H9 (cell line): ENCODE data around the gene PLCXD1. TPM values are rescaled to one million over a fixed set of nuclear protein-coding genes. Genes with fewer than 3 reads are reported as not detected.

Experiments
- DNase-seq: peaks from one replicate; pipeline ENCODE4 v3.0.0-alpha.2; 2017
- H2AFZ ChIP-seq: one replicate; pipeline ENCODE4 v1.6.1; 2013; ENCODE audit warnings: mild to moderate bottlenecking, low read length, control low read depth, moderate library complexity
- H2AK5ac ChIP-seq: 2 replicates; pipeline ENCODE4 v1.6.1; 2013; ENCODE audit warnings: low read length, control low read depth, mixed read lengths; ENCODE audit not compliant: insufficient read length
- H2BK120ac ChIP-seq: one replicate; pipeline ENCODE4 v1.6.1; 2013; ENCODE audit warnings: low read depth, mild to moderate bottlenecking, low read length, control low read depth, inconsistent platforms; ENCODE audit not compliant: poor library complexity, severe bottlenecking
- H2BK12ac ChIP-seq: 2 replicates; pipeline ENCODE4 v1.6.1; 2013; ENCODE audit warnings: low read length, control low read depth, mixed read lengths, low read depth; ENCODE audit not compliant: insufficient read length
- H2BK15ac ChIP-seq: 2 replicates; pipeline ENCODE4 v1.6.1; 2013; ENCODE audit warnings: low read depth, low read length, control low read depth
- H2BK20ac ChIP-seq: one replicate; pipeline ENCODE4 v1.6.1; 2013; ENCODE audit warnings: low read depth, mild to moderate bottlenecking, low read length, control low read depth, inconsistent platforms; ENCODE audit not compliant: poor library complexity, severe bottlenecking
- H2BK5ac ChIP-seq: 2 replicates; pipeline ENCODE4 v1.6.1; 2013; ENCODE audit warnings: low read length, control low read depth, mixed read lengths; ENCODE audit not compliant: insufficient read length
- H3K14ac ChIP-seq: 2 replicates; pipeline ENCODE4 v1.6.1; 2013; ENCODE audit warnings: low read length, control low read depth; ENCODE audit not compliant: insufficient read depth
- H3K18ac ChIP-seq: 2 replicates; pipeline ENCODE4 v1.6.1; 2013; ENCODE audit warnings: low read depth, mild to moderate bottlenecking, mixed read lengths, low read length, control low read depth; ENCODE audit not compliant: insufficient read length
- H3K23ac ChIP-seq: 2 replicates; pipeline ENCODE4 v1.6.1; 2013; ENCODE audit warnings: low read length, control low read depth, mixed read lengths, low read depth; ENCODE audit not compliant: insufficient read length
- H3K23me2 ChIP-seq: 2 replicates; pipeline ENCODE4 v1.6.1; 2013; ENCODE audit warnings: low read depth, mild to moderate bottlenecking, mixed read lengths, low read length, control low read depth; ENCODE audit not compliant: insufficient read length, poor library complexity, severe bottlenecking
- H3K27ac ChIP-seq: 2 replicates; pipeline ENCODE4 v1.5.1; 2013; ENCODE audit warnings: low read length, control low read depth, mixed read lengths, low read depth; ENCODE audit not compliant: insufficient read length
- H3K27me3 ChIP-seq: 2 replicates; pipeline ENCODE4 v1.6.1; 2013; ENCODE audit warnings: low read length, control low read depth, inconsistent platforms; ENCODE audit not compliant: insufficient read depth
- H3K4ac ChIP-seq: 2 replicates; pipeline ENCODE4 v1.6.1; 2013; ENCODE audit warnings: low read depth, mild to moderate bottlenecking, control low read depth, inconsistent platforms, low read length, moderate library complexity
- H3K4me1 ChIP-seq: 2 replicates; pipeline ENCODE4 v1.6.1; 2013; ENCODE audit warnings: low read length, control low read depth, inconsistent platforms; ENCODE audit not compliant: insufficient read depth
- H3K4me2 ChIP-seq: 2 replicates; pipeline ENCODE4 v1.6.1; 2013; ENCODE audit warnings: low read length, control low read depth, mixed read lengths; ENCODE audit not compliant: insufficient read length, insufficient read depth
- H3K56ac ChIP-seq: 2 replicates; pipeline ENCODE4 v1.6.1; 2013; ENCODE audit warnings: low read depth, mild to moderate bottlenecking, mixed read lengths, low read length, control low read depth; ENCODE audit not compliant: insufficient read length
- H3K79me1 ChIP-seq: 2 replicates; pipeline ENCODE4 v1.6.1; 2013; ENCODE audit warnings: low read depth, mild to moderate bottlenecking, moderate library complexity, low read length, control low read depth, inconsistent platforms; ENCODE audit not compliant: insufficient read depth, poor library complexity, severe bottlenecking
- H3K79me2 ChIP-seq: 2 replicates; pipeline ENCODE4 v1.6.1; 2013; ENCODE audit warnings: low read length, control low read depth, inconsistent platforms; ENCODE audit not compliant: insufficient read depth
- H3K9ac ChIP-seq: 2 replicates; pipeline ENCODE4 v1.6.1; 2013; ENCODE audit warnings: low read length, control low read depth, mixed read lengths; ENCODE audit not compliant: insufficient read length; ENCODE audit errors: extremely low read depth
- H3K9me3 ChIP-seq: one replicate; pipeline ENCODE4 v1.6.1; 2013; ENCODE audit warnings: low read depth, low read length, inconsistent platforms; ENCODE audit not compliant: control insufficient read depth
- H3T11ph ChIP-seq: one replicate; pipeline ENCODE4 v1.6.1; 2013; ENCODE audit warnings: mild to moderate bottlenecking, low read length, control low read depth, inconsistent platforms
- H4K20me1 ChIP-seq: one replicate; pipeline ENCODE4 v1.6.1; 2013; ENCODE audit not compliant: control insufficient read depth, insufficient read length, insufficient read depth
- H4K5ac ChIP-seq: 2 replicates; pipeline ENCODE4 v1.6.1; 2013; ENCODE audit warnings: low read depth, mild to moderate bottlenecking, mixed read lengths, low read length, control low read depth; ENCODE audit not compliant: insufficient read length
- H4K8ac ChIP-seq: replicated peaks from 2 replicates; pipeline ENCODE4 v1.6.1; 2013; ENCODE audit warnings: low read length, control low read depth, mixed read lengths, low read depth; ENCODE audit not compliant: insufficient read length
- H4K91ac ChIP-seq: 2 replicates; pipeline ENCODE4 v1.6.1; 2013; ENCODE audit warnings: low read depth, mild to moderate bottlenecking, moderate library complexity, mixed read lengths, low read length, control low read depth; ENCODE audit not compliant: insufficient read length
- H3K27ac Mint-ChIP-seq, 3 experiments: 2 replicates in 2 of 3; 3 replicates in 1 of 3; pipeline ENCODE4 v1.8.0; 2020 to 2021; ENCODE audit warnings: mixed read lengths in 3 of 3, mild to moderate bottlenecking in 1 of 3, moderate library complexity in 1 of 3
- H3K27me3 Mint-ChIP-seq: 2 replicates; pipeline ENCODE4 v1.8.0; 2021; ENCODE audit warnings: low read depth, mild to moderate bottlenecking, moderate library complexity, mixed read lengths
- H3K36me3 Mint-ChIP-seq, 3 experiments: 2 replicates in 2 of 3; 3 replicates in 1 of 3; pipeline ENCODE4 v1.8.0; 2020 to 2021; ENCODE audit warnings: low read depth in 3 of 3, mixed read lengths in 3 of 3; ENCODE audit not compliant: insufficient read depth in 1 of 3
- H3K4me1 Mint-ChIP-seq, 2 experiments: 2 replicates each; pipeline ENCODE4 v1.8.0; 2020; ENCODE audit warnings: mixed read lengths in 2 of 2
- H3K4me3 Mint-ChIP-seq, 2 experiments: 2 replicates in 1 of 2; 3 replicates in 1 of 2; pipeline ENCODE4 v1.8.0; 2020 to 2021; ENCODE audit warnings: mild to moderate bottlenecking in 2 of 2, mixed read lengths in 2 of 2, moderate library complexity in 1 of 2
- H3K9me3 Mint-ChIP-seq, 2 experiments: 2 replicates in 1 of 2; 3 replicates in 1 of 2; pipeline ENCODE4 v1.8.0; 2020; ENCODE audit warnings: mild to moderate bottlenecking in 2 of 2, mixed read lengths in 2 of 2, moderate library complexity in 1 of 2
- WGBS: extraction: QIAGEN DNeasy Blood & Tissue Kit; methylation state at CpG from one replicate; pipeline ENCODE4 v1.1.7; 2013; ENCODE audit warnings: missing lambda C conversion rate, low lambda C conversion rate, mixed read lengths; ENCODE audit not compliant: insufficient read length; ENCODE audit errors: extremely low coverage; 5-methylcytosine and 5-hydroxymethylcytosine counted together
- total RNA-seq: library from RNA; stranded (reverse); gene quantifications from 2 replicates; pipeline ENCODE4 v1.2.1, GENCODE V29; 2021
- TF ChIP-seq, protein P1 (sequence below): fragments of 200-600 bp; sonication (generic); conservative IDR thresholded peaks from 3 replicates; pipeline ENCODE4 v1.8.0; 2021; ENCODE audit warnings: antibody characterized with exemption, mild to moderate bottlenecking

PLCXD1 gene
- total RNA-seq, 1 experiment from 2014 or later: 96.5 TPM

DNA sequence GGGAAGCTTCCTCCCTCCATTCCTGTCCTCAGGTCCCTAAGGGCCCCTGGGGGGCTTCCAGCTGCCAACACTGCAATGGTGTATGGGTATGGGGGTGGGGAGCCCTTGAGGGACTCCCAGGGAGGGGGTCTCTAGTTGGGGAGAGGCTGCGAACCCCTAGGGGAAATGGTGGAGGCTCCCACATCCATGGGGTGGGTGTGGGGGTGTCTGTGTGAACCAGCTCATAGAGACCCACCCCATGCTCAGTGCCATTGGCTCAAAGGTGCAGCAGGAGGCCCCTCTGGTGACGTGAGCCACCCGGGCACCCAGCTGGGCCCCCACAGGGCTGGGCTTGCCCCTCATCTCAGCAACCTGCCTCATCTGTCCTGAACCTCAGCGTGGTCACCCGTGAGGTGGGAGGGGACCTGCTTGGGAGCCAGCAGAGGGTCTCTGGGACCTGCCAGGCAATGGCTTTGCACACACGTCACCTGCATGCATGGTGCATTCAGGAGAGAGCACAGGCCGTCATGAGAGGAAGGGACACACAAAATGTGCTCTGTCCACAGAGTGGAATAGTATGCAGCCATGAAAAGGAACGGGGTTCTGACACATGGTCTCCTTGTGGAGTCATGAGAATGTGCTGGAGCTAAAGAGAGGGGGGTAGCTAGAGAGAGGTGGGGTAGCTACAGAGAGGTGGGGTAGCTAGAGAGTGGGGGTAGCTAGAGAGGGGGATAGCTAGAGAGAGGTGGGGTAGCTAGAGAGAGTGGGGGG, 22.7 kb upstream of the PLCXD1 start:
- no peaks in the 10 kb centered on the region for H3K79me1 ChIP-seq
- Mint-ChIP-seq H3K9me3 (peaks cover 2 to 3% of the 10 kb centered on the region in 2 experiments; a peak in 2 of 5 replicates), H3K4me1 (peaks cover 10 to 13% of the 10 kb centered on the region in 2 experiments), H3K27ac (no peak overlapping the region), H3K4me3 (no peak overlapping the region), H3K27me3 (peaks cover 4% of the 10 kb centered on the region), H3K36me3 (no peaks in the 10 kb centered on the region)
- no peak overlapping the region for H3K14ac ChIP-seq
- no peak overlapping the region for H3K23ac ChIP-seq
- no peak overlapping the region for H3K9ac ChIP-seq
- no peak overlapping the region for H2BK15ac ChIP-seq
- H3K23me2 ChIP-seq: no peaks in the 10 kb centered on the region
- no peak for DNase-seq
- no CpG with 5 or more reads among the region's 8 CpGs for WGBS
- no peaks in the 10 kb centered on the region for H3K4me1 ChIP-seq
- no peak overlapping the region for H3K4me2 ChIP-seq
- no peak overlapping the region for H2BK12ac ChIP-seq
- no peaks in the 10 kb centered on the region for H3K9me3 ChIP-seq
- H2BK20ac ChIP-seq: no peak overlapping the region
- H2AFZ ChIP-seq: no peak overlapping the region
- no peaks in the 10 kb centered on the region for H3K27me3 ChIP-seq
- H3K27ac ChIP-seq: no peak overlapping the region
- H4K8ac ChIP-seq: no peak overlapping the region
- no peak overlapping the region for H2BK120ac ChIP-seq
- no peak overlapping the region for H3T11ph ChIP-seq
- TF ChIP-seq, protein P1, sequence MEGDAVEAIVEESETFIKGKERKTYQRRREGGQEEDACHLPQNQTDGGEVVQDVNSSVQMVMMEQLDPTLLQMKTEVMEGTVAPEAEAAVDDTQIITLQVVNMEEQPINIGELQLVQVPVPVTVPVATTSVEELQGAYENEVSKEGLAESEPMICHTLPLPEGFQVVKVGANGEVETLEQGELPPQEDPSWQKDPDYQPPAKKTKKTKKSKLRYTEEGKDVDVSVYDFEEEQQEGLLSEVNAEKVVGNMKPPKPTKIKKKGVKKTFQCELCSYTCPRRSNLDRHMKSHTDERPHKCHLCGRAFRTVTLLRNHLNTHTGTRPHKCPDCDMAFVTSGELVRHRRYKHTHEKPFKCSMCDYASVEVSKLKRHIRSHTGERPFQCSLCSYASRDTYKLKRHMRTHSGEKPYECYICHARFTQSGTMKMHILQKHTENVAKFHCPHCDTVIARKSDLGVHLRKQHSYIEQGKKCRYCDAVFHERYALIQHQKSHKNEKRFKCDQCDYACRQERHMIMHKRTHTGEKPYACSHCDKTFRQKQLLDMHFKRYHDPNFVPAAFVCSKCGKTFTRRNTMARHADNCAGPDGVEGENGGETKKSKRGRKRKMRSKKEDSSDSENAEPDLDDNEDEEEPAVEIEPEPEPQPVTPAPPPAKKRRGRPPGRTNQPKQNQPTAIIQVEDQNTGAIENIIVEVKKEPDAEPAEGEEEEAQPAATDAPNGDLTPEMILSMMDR: no peak
- no peak overlapping the region for H3K18ac ChIP-seq
- H4K20me1 ChIP-seq: no peaks in the 10 kb centered on the region
- no peak overlapping the region for H4K5ac ChIP-seq
- no peak overlapping the region for H2AK5ac ChIP-seq
- H3K79me2 ChIP-seq: no peaks in the 10 kb centered on the region
- H2BK5ac ChIP-seq: no peak overlapping the region
- no peak overlapping the region for H4K91ac ChIP-seq
- H3K4ac ChIP-seq: no peak overlapping the region
- no peak overlapping the region for H3K56ac ChIP-seq
